Measurements from ENCODE around the gene MYO1D. TPM values are rescaled to one million over a fixed set of nuclear protein-coding genes. Genes with fewer than 3 reads are reported as not detected.

MYO1D gene
- total RNA-seq, 1 experiment from 2014 or later: 1.3 TPM

- Histone ChIP-seq H3K4me3 (ENCODE audit: low read depth in 2 of 2, low read length in 2 of 2) (no peak overlapping the region), H3K36me3 (ENCODE audit: control insufficient read depth, insufficient read depth, low read length) (no peaks in the 10 kb centered on the region), H3K4me1 (ENCODE audit: control insufficient read depth, insufficient read depth, low read length) (no peaks in the 10 kb centered on the region), H3K9me3 (ENCODE audit: control insufficient read depth, insufficient read depth, low read depth, low read length) (0 out of 2 replicates have a peak, but pooled peaks cover 4% of the 10 kb centered on the region), H3K27ac (ENCODE audit: low read length) (no peak overlapping the region), H3K27me3 (ENCODE audit: control insufficient read depth, insufficient read depth, low read length) (peaks cover 5% of the 10 kb centered on the region; the same call in 1 of the 2 replicates)
- POLR2A ChIA-PET: no interaction called here
- no peak for ATAC-seq
- intact Hi-C loops (cut with micrococcal nuclease; ENCODE audit: unreplicated experiment) (no loop called here), in situ Hi-C loops (cut with HindIII; ENCODE audit: low pct_unique_long_range_greater_than_20kb, low sequenced_read_pairs) (no loop called here)
- no TSS peak for BruUV-seq (replicated peaks)
- TF ChIP-seq REST (IDR thresholded peaks at IDR 0.05; ENCODE audit: insufficient read depth in 1 of 2, low read depth in 2 of 2, low read length in 1 of 2) (no peak), SIN3A (IDR thresholded peaks at IDR 0.05; ENCODE audit: borderline replicate concordance, insufficient read depth, low read depth, low read length) (no peak), CTCF (IDR thresholded peaks at IDR 0.05) (no peak), TCF7L2 (IDR thresholded peaks at IDR 0.05; ENCODE audit: low read depth, low read length) (no peak), POLR2AphosphoS5 (IDR thresholded peaks at IDR 0.05; ENCODE audit: low read depth, low read length) (no peak)
- DNase-seq (ENCODE audit: low read depth, low spot score): no peak
- CTCF ChIA-PET: no interaction called here
These were observed 292.1 kb downstream of the MYO1D start for GRCh38 chr17:32584792-32585191.

GRCh38 chr17:32583053-32583452 is 293.9 kb downstream of the MYO1D start:
- no peak for DNase-seq (ENCODE audit: low read depth, low spot score)
- intact Hi-C loops (cut with micrococcal nuclease; ENCODE audit: unreplicated experiment): no loop called here
- ATAC-seq: no peak
- H3K27me3 ChIP-seq (ENCODE audit: control insufficient read depth, insufficient read depth, low read length): peaks cover 3% of the 10 kb centered on the region; the same call in 1 of the 2 replicates
- H3K27ac ChIP-seq (ENCODE audit: low read length): no peak overlapping the region
- 0 out of 2 replicates have a peak, but pooled peaks cover 4% of the 10 kb centered on the region for H3K9me3 ChIP-seq (ENCODE audit: control insufficient read depth, insufficient read depth, low read depth, low read length)
- TF ChIP-seq CTCF (IDR thresholded peaks at IDR 0.05): no peak
- TF ChIP-seq SIN3A (IDR thresholded peaks at IDR 0.05; ENCODE audit: borderline replicate concordance, insufficient read depth, low read depth, low read length): no peak
- no peak for TF ChIP-seq POLR2AphosphoS5 (IDR thresholded peaks at IDR 0.05; ENCODE audit: low read depth, low read length)
- TF ChIP-seq REST (IDR thresholded peaks at IDR 0.05; ENCODE audit: insufficient read depth in 1 of 2, low read depth in 2 of 2, low read length in 1 of 2): no peak
- no peak for TF ChIP-seq TCF7L2 (IDR thresholded peaks at IDR 0.05; ENCODE audit: low read depth, low read length)
- in situ Hi-C loops (cut with HindIII; ENCODE audit: low pct_unique_long_range_greater_than_20kb, low sequenced_read_pairs): no loop called here
- H3K4me3 ChIP-seq (ENCODE audit: low read depth in 2 of 2, low read length in 2 of 2): no peak overlapping the region
- no peaks in the 10 kb centered on the region for H3K36me3 ChIP-seq (ENCODE audit: control insufficient read depth, insufficient read depth, low read length)
- no peaks in the 10 kb centered on the region for H3K4me1 ChIP-seq (ENCODE audit: control insufficient read depth, insufficient read depth, low read length)
- no TSS peak for BruUV-seq (replicated peaks)
- POLR2A ChIA-PET: no interaction called here
- CTCF ChIA-PET: no interaction called here

All from Panc1 (cell line).